IMR-90 (cell line): ENCODE results near the gene NCKAP5. TPM values are rescaled to one million over a fixed set of nuclear protein-coding genes. Genes with fewer than 3 reads are reported as not detected.

Experiments
- ATAC-seq: fragments of 200-7000 bp; cut with Tn5 transposase; 2 replicates; pipeline ENCODE4 v1.9.1; 2020; ENCODE audit warnings: low read depth, mild to moderate bottlenecking, moderate library complexity
- BruUV-seq: library from RNA; stranded (reverse); fragments of 400-500 nt; replicated peaks from 2 replicates; lab custom pipeline; 2021; lab: Mats Ljungman, UMichigan
- CTCF ChIA-PET: fragments of 300-600 bp; formaldehyde crosslinking; extraction: SDS; loops from one replicate; lab custom pipeline; 2021; ENCODE audit warnings: antibody characterized with exemption; lab: Yijun Ruan, JAX
- POLR2A ChIA-PET: fragments of 300-600 bp; sonication (Branson Sonifier 250); formaldehyde crosslinking; loops from one replicate; lab custom pipeline; 2022; ENCODE audit warnings: antibody characterized with exemption; ENCODE audit not compliant: unreplicated experiment; lab: Charles Lee
- DNase-seq: peaks from one replicate; pipeline ENCODE4 v3.0.0; 2013
- H2AFZ ChIP-seq: replicated peaks from 2 replicates; pipeline ENCODE3; 2013; ENCODE audit warnings: low read length, mild to moderate bottlenecking; ENCODE audit not compliant: poor library complexity
- H2AK5ac ChIP-seq: 2 replicates; pipeline ENCODE4 v1.6.1; 2013; ENCODE audit warnings: low read depth, low read length, inconsistent platforms
- H2AK9ac ChIP-seq: replicated peaks from 2 replicates; pipeline ENCODE3; 2013; ENCODE audit warnings: mild to moderate bottlenecking, low read depth, low read length, moderate library complexity; ENCODE audit not compliant: poor library complexity
- H2BK120ac ChIP-seq: 2 replicates; pipeline ENCODE4 v1.6.1; 2013; ENCODE audit warnings: low read depth, low read length, inconsistent platforms
- H2BK15ac ChIP-seq: 3 replicates; pipeline ENCODE4 v1.6.1; 2013; ENCODE audit warnings: low read depth, low read length, inconsistent platforms
- H2BK20ac ChIP-seq: 2 replicates; pipeline ENCODE4 v1.6.1; 2013; ENCODE audit warnings: low read depth, mild to moderate bottlenecking, inconsistent platforms, low read length, moderate library complexity
- H2BK5ac ChIP-seq: 2 replicates; pipeline ENCODE4 v1.6.1; 2013; ENCODE audit warnings: mild to moderate bottlenecking, low read depth, low read length, inconsistent platforms; ENCODE audit not compliant: poor library complexity, severe bottlenecking
- H3K14ac ChIP-seq: replicated peaks from 2 replicates; pipeline ENCODE4 v1.6.1; 2013; ENCODE audit warnings: low read depth, low read length, inconsistent platforms
- H3K18ac ChIP-seq: 2 replicates; pipeline ENCODE4 v1.6.1; 2013; ENCODE audit warnings: low read depth, low read length, control low read depth
- H3K23ac ChIP-seq: 2 replicates; pipeline ENCODE4 v1.6.1; 2013; ENCODE audit warnings: low read depth, low read length, inconsistent platforms
- H3K27ac ChIP-seq: 2 replicates; pipeline ENCODE4 v1.5.1; 2013; ENCODE audit warnings: mild to moderate bottlenecking, control low read depth, low read length; ENCODE audit not compliant: insufficient read depth
- H3K27me3 ChIP-seq: 2 replicates; pipeline ENCODE4 v1.6.1; 2013; ENCODE audit warnings: low read length; ENCODE audit not compliant: control insufficient read depth, insufficient read depth
- H3K36me3 ChIP-seq: 2 replicates; pipeline ENCODE4 v1.6.1; 2013; ENCODE audit warnings: low read length, mixed read lengths; ENCODE audit not compliant: control insufficient read depth, insufficient read depth
- H3K4ac ChIP-seq: 2 replicates; pipeline ENCODE4 v1.6.1; 2013; ENCODE audit warnings: low read depth, low read length, inconsistent platforms
- H3K4me1 ChIP-seq: 2 replicates; pipeline ENCODE4 v1.6.1; 2013; ENCODE audit warnings: low read length, mixed read lengths; ENCODE audit not compliant: control insufficient read depth, insufficient read depth
- H3K4me2 ChIP-seq: 2 replicates; pipeline ENCODE4 v1.6.1; 2013; ENCODE audit warnings: low read depth, mild to moderate bottlenecking, control low read depth, low read length, moderate library complexity
- H3K4me3 ChIP-seq: 2 replicates; pipeline ENCODE4 v1.5.1; 2013; ENCODE audit warnings: low read depth, mild to moderate bottlenecking, control low read depth, low read length, moderate library complexity; ENCODE audit not compliant: insufficient read depth
- H3K56ac ChIP-seq: 2 replicates; pipeline ENCODE4 v1.6.1; 2013; ENCODE audit warnings: low read length, inconsistent platforms; ENCODE audit not compliant: insufficient read depth; ENCODE audit errors: extremely low read depth
- H3K79me1 ChIP-seq, 2 experiments: 2 replicates each; pipeline ENCODE4 v1.6.1; 2013; ENCODE audit warnings: low read length in 2 of 2, inconsistent platforms in 1 of 2, low read depth in 1 of 2
- H3K9ac ChIP-seq: 2 replicates; pipeline ENCODE4 v1.6.1; 2013; ENCODE audit warnings: low read depth, low read length, control low read depth
- H3K9me1 ChIP-seq: 2 replicates; pipeline ENCODE4 v1.6.1; 2013; ENCODE audit warnings: low read length, inconsistent platforms; ENCODE audit not compliant: insufficient read depth
- H3K9me3 ChIP-seq: 2 replicates; pipeline ENCODE4 v1.6.1; 2013; ENCODE audit warnings: low read length; ENCODE audit not compliant: control insufficient read depth, insufficient read depth
- H4K20me1 ChIP-seq: 2 replicates; pipeline ENCODE4 v1.6.1; 2013; ENCODE audit warnings: low read length, inconsistent platforms; ENCODE audit not compliant: insufficient read depth
- H4K5ac ChIP-seq: 2 replicates; pipeline ENCODE4 v1.6.1; 2013; ENCODE audit warnings: mild to moderate bottlenecking, low read depth, low read length, control low read depth
- H4K8ac ChIP-seq, 2 experiments: 2 replicates each; pipeline ENCODE4 v1.6.1; 2013; ENCODE audit warnings: low read depth in 2 of 2, low read length in 2 of 2, control low read depth in 1 of 2, inconsistent platforms in 1 of 2
- H4K91ac ChIP-seq: 2 replicates; pipeline ENCODE4 v1.6.1; 2013; ENCODE audit warnings: low read depth, low read length, inconsistent platforms; ENCODE audit not compliant: insufficient read depth
- BHLHE40 ChIP-seq: fragments of 150-350 bp; IDR thresholded peaks from 2 replicates; pipeline ENCODE4 v1.6.1; 2016; ENCODE audit warnings: mild to moderate bottlenecking, low read depth, low read length
- CEBPB ChIP-seq: IDR thresholded peaks from 2 replicates; pipeline ENCODE4 v1.6.1; 2012; ENCODE audit warnings: low read depth, low read length, improper control_type of control experiment
- FOS ChIP-seq: fragments of 150-350 bp; IDR thresholded peaks from 2 replicates; pipeline ENCODE4 v1.6.1; 2016; ENCODE audit warnings: low read depth, low read length
- MAFK ChIP-seq: IDR thresholded peaks from 2 replicates; pipeline ENCODE4 v1.6.1; 2012; ENCODE audit warnings: low read depth, low read length, improper control_type of control experiment
- NFE2L2 ChIP-seq: fragments of 150-350 bp; IDR thresholded peaks from 2 replicates; pipeline ENCODE4 v1.6.1; 2016; ENCODE audit warnings: low read depth, mild to moderate bottlenecking, low read length
- POLR2A ChIP-seq: IDR thresholded peaks from 2 replicates; pipeline ENCODE4 v1.6.1; 2012; ENCODE audit warnings: mild to moderate bottlenecking, low read depth, low read length
- RCOR1 ChIP-seq: IDR thresholded peaks from 2 replicates; pipeline ENCODE4 v1.6.1; 2012; ENCODE audit warnings: mild to moderate bottlenecking, low read length, improper control_type of control experiment; ENCODE audit not compliant: insufficient replicate concordance
- RFX5 ChIP-seq: IDR thresholded peaks from 2 replicates; pipeline ENCODE4 v1.8.0; 2012; ENCODE audit warnings: low read depth, mild to moderate bottlenecking, low read length, moderate library complexity
- SMC3 ChIP-seq: fragments of 150-350 bp; IDR thresholded peaks from 2 replicates; pipeline ENCODE4 v1.6.1; 2016; ENCODE audit warnings: low read depth, mild to moderate bottlenecking, antibody characterized with exemption, low read length, moderate library complexity
- USF2 ChIP-seq: fragments of 150-350 bp; IDR thresholded peaks from 2 replicates; pipeline ENCODE4 v1.6.1; 2017; ENCODE audit warnings: mild to moderate bottlenecking, antibody characterized with exemption, low read length, low read depth
- WGBS, 2 experiments: methylation state at CpG; one replicate each; pipeline versions ENCODE4 v1.1.5 to v1.1.7; 2013; ENCODE audit warnings: missing lambda C conversion rate in 2 of 2; ENCODE audit not compliant: insufficient read length in 1 of 2; ENCODE audit errors: extremely low coverage in 2 of 2; 5-methylcytosine and 5-hydroxymethylcytosine counted together
- dilution Hi-C: fragments of 300-500 bp; cut with HindIII; formaldehyde crosslinking; loops from one replicate; pipeline ENCODE4 v1.14.3; 2018; ENCODE audit warnings: low sequenced_read_pairs; ENCODE audit not compliant: unreplicated experiment
- in situ Hi-C: fragments of 300-500 bp; cut with MboI; formaldehyde crosslinking; loops from 3 replicates; pipeline ENCODE4 v1.14.3; 2019; ENCODE audit warnings: low sequenced_read_pairs, inconsistent platforms, mixed read lengths
- intact Hi-C: fragments of 100-400 bp; cut with micrococcal nuclease; formaldehyde crosslinking; loops from 2 replicates; pipeline ENCODE4 v1.10.0; 2022
- polyA plus RNA-seq, 3 experiments: library from polyadenylated mRNA; depleted of rRNA; stranded (reverse); fragments of >200 nt; gene quantifications; 2 replicates each; pipeline ENCODE4 v1.2.3, GENCODE V29; 2012; ENCODE audit warnings: low replicate concordance in 1 of 3
- total RNA-seq: library from RNA; depleted of rRNA; stranded (reverse); fragments of >200 nt; gene quantifications from 2 replicates; pipeline ENCODE4 v1.2.3, GENCODE V29; 2012
- TF ChIP-seq, protein P1 (sequence below): fragments of 150-350 bp; IDR thresholded peaks from 2 replicates; pipeline ENCODE4 v1.6.1; 2016; ENCODE audit warnings: low read depth, mild to moderate bottlenecking, low read length, moderate library complexity, borderline replicate concordance

NCKAP5 gene
- total and polyA plus RNA-seq, 2 of the 4 experiments (the other 2 are of a cell fraction) = 2.7 to 3.9 TPM

- H2AK9ac ChIP-seq = no peak overlapping the region
- H3K4me2 ChIP-seq = no peak overlapping the region
- 0 out of 2 replicates have a peak overlapping the region, but pooled peaks have one; percentile 33 for H2AK5ac ChIP-seq
- dilution Hi-C loops (no loop called here), intact Hi-C loops (no loop called here), in situ Hi-C loops (no loop called here)
- no peak overlapping the region for H3K4ac ChIP-seq
- H2BK120ac ChIP-seq = no peak overlapping the region
- ATAC-seq = no peak
- H4K20me1 ChIP-seq = no peaks in the 10 kb centered on the region
- H2BK20ac ChIP-seq = no peak overlapping the region
- no peak overlapping the region for H3K23ac ChIP-seq
- CTCF ChIA-PET = no interaction called here
- TF ChIP-seq MAFK (no peak), USF2 (no peak), RCOR1 (no peak), BHLHE40 (no peak), SMC3 (no peak), CEBPB (no peak), FOS (no peak), POLR2A (no peak), RFX5 (no peak), NFE2L2 (no peak)
- TF ChIP-seq, protein P1, sequence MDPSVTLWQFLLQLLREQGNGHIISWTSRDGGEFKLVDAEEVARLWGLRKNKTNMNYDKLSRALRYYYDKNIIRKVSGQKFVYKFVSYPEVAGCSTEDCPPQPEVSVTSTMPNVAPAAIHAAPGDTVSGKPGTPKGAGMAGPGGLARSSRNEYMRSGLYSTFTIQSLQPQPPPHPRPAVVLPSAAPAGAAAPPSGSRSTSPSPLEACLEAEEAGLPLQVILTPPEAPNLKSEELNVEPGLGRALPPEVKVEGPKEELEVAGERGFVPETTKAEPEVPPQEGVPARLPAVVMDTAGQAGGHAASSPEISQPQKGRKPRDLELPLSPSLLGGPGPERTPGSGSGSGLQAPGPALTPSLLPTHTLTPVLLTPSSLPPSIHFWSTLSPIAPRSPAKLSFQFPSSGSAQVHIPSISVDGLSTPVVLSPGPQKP = no peak
- no peak overlapping the region for H4K5ac ChIP-seq
- no peak overlapping the region for H2BK15ac ChIP-seq
- no peaks in the 10 kb centered on the region for H3K79me1 ChIP-seq
- no peak overlapping the region for H3K56ac ChIP-seq
- no peak overlapping the region for H2AFZ ChIP-seq
- no peaks in the 10 kb centered on the region for H3K9me1 ChIP-seq
- H3K27me3 ChIP-seq = no peaks in the 10 kb centered on the region
- H3K4me3 ChIP-seq = no peak overlapping the region
- no peak overlapping the region for H3K27ac ChIP-seq
- DNase-seq = no peak
- no peaks in the 10 kb centered on the region for H3K9me3 ChIP-seq
- no CpG with 5 or more reads among the region's 4 CpGs for WGBS, 2 experiments
- no peak overlapping the region for H3K14ac ChIP-seq
- H3K18ac ChIP-seq = no peak overlapping the region
- no peak overlapping the region for H4K8ac ChIP-seq
- no peak overlapping the region for H2BK5ac ChIP-seq
- H3K36me3 ChIP-seq = no peaks in the 10 kb centered on the region
- H4K91ac ChIP-seq = no peak overlapping the region
- POLR2A ChIA-PET = no interaction called here
- no TSS peak for BruUV-seq
- H3K4me1 ChIP-seq = no peaks in the 10 kb centered on the region
- H3K9ac ChIP-seq = no peak overlapping the region
Measured at GRCh38 chr2:133461484-133461883, 106.8 kb downstream of the NCKAP5 start.
